ENCODE data around the gene WASF3. TPM values are rescaled to one million over a fixed set of nuclear protein-coding genes. Genes with fewer than 3 reads are reported as not detected.

WASF3 gene
- total RNA-seq, 4 donors from 2014 or later = 1.4 to 13.9 (median 2.8) TPM

- WGBS, 2 donors = 67 to 91% methylated on average over 1 of the region's 1 CpG
Observed at GRCh38 chr13:26555413-26555812, 2.1 kb upstream of the WASF3 start.

GRCh38 chr13:26557051-26557392, 461 bp upstream of the WASF3 start:
- Histone ChIP-seq H3K9me3 (no peaks in the 10 kb centered on the region), H3K4me3 (peak overlapping the region in 3 of 4 donors; percentile 57 to 86 (median 70)), H3K36me3 (no peaks in the 10 kb centered on the region), H3K27ac (peak overlapping the region in 1 of 4 donors; percentile 84), H3K4me1 (peaks cover 2 to 25% (median 7%) of the 10 kb centered on the region in 3 donors), H3K27me3 (peaks cover 0 to 23% (median under 1%) of the 10 kb centered on the region in 4 donors)
- DNase-seq = no peak
- WGBS, 2 donors = 0 to 4% methylated on average over 3 of the region's 3 CpGs
- TF ChIP-seq CTCF (IDR thresholded peaks at IDR 0.05) (no peak), POLR2A (IDR thresholded peaks at IDR 0.05) (no peak)
- intact Hi-C loops (cut with DNase I) = loop anchor here (5.0 kb wide), 1 partner anchor 370 kb away; no protein-coding TSS in a partner anchor

More at GRCh38 chr13:26555413-26555812, 2.1 kb upstream of the WASF3 start:
- H3K4me3 ChIP-seq = no peak overlapping the region
- H3K4me1 ChIP-seq = peaks cover 2 to 23% (median 7%) of the 10 kb centered on the region in 3 donors
- H3K27ac ChIP-seq = no peak overlapping the region
- H3K27me3 ChIP-seq = peaks cover 0 to 40% (median 2%) of the 10 kb centered on the region in 4 donors
- intact Hi-C loops (cut with DNase I) = loop anchor here (5.0 kb wide), 1 partner anchor 368 kb away; no protein-coding TSS in a partner anchor
- no peaks in the 10 kb centered on the region for H3K36me3 ChIP-seq
- no peaks in the 10 kb centered on the region for H3K9me3 ChIP-seq
- DNase-seq = no peak
- no peak for TF ChIP-seq CTCF (IDR thresholded peaks at IDR 0.05)
- no peak for TF ChIP-seq POLR2A (IDR thresholded peaks at IDR 0.05)

GRCh38 chr13:26558074-26558805, 757 bp downstream of the WASF3 start:
- no peak for TF ChIP-seq POLR2A (IDR thresholded peaks at IDR 0.05)
- TF ChIP-seq CTCF (IDR thresholded peaks at IDR 0.05) = no peak
- intact Hi-C loops (cut with DNase I) = loop anchor here (5.0 kb wide), 1 partner anchor 371 kb away; no protein-coding TSS in a partner anchor
- DNase-seq = no peak
- H3K36me3 ChIP-seq = no peaks in the 10 kb centered on the region
- peaks cover 2 to 27% (median 7%) of the 10 kb centered on the region in 3 donors for H3K4me1 ChIP-seq
- H3K27ac ChIP-seq = peak overlapping the region; percentile 19 to 85 (median 71)
- H3K9me3 ChIP-seq = no peaks in the 10 kb centered on the region
- 5 to 22% methylated on average over 5 to 27 of the region's 73 CpGs for WGBS, 2 donors
- H3K4me3 ChIP-seq = peak overlapping the region; percentile 57 to 86 (median 76)
- peaks cover 0 to 23% (median 0%) of the 10 kb centered on the region in 4 donors for H3K27me3 ChIP-seq

GRCh38 chr13:26558987-26559386, 1.5 kb downstream of the WASF3 start:
- peaks cover 0 to 23% (median 0%) of the 10 kb centered on the region in 4 donors for H3K27me3 ChIP-seq
- DNase-seq = no peak
- peak overlapping the region in 1 of 4 donors; percentile 70 for H3K4me3 ChIP-seq
- 12% methylated on average over 1 of the region's 1 CpG for WGBS, 2 donors
- H3K36me3 ChIP-seq = no peaks in the 10 kb centered on the region
- no peak overlapping the region for H3K27ac ChIP-seq
- intact Hi-C loops (cut with DNase I) = loop anchor here (5.0 kb wide), 1 partner anchor 372 kb away; no protein-coding TSS in a partner anchor
- H3K9me3 ChIP-seq = no peaks in the 10 kb centered on the region
- TF ChIP-seq POLR2A (IDR thresholded peaks at IDR 0.05) = no peak
- no peak for TF ChIP-seq CTCF (IDR thresholded peaks at IDR 0.05)
- peaks cover 2 to 27% (median 7%) of the 10 kb centered on the region in 3 donors for H3K4me1 ChIP-seq

- Histone ChIP-seq H3K9me3 (no peaks in the 10 kb centered on the region), H3K4me3 (no peak overlapping the region), H3K27me3 (peaks cover 0 to 19% (median 0%) of the 10 kb centered on the region in 4 donors), H3K4me1 (peaks cover 2 to 27% (median 7%) of the 10 kb centered on the region in 3 donors), H3K36me3 (no peaks in the 10 kb centered on the region), H3K27ac (no peak overlapping the region)
- WGBS, 2 donors = 85 to 96% methylated on average over 4 of the region's 4 CpGs
- intact Hi-C loops (cut with DNase I) = no loop called here
- TF ChIP-seq POLR2A (IDR thresholded peaks at IDR 0.05) = no peak
- TF ChIP-seq CTCF (IDR thresholded peaks at IDR 0.05) = no peak
- no peak for DNase-seq
Observed at GRCh38 chr13:26560456-26560855, 3.0 kb downstream of the WASF3 start.

All from esophagus squamous epithelium (tissue), 5 donors.